Mucosa of stomach (tissue), 1 donor: ENCODE data around the gene SMIM45.
A peak's percentile ranks its signal among the peaks of the same experiment; 100 is the strongest.

Source experiments
- H3K27me3 ChIP-seq: one replicate; pipeline ENCODE4 v1.7.0; 2013; ENCODE audit warnings: mild to moderate bottlenecking, low read length; ENCODE audit not compliant: control insufficient read depth, insufficient read depth
- H3K36me3 ChIP-seq: one replicate; pipeline ENCODE4 v1.7.0; 2013; ENCODE audit warnings: low read length; ENCODE audit not compliant: control insufficient read depth, insufficient read depth
- H3K4me1 ChIP-seq: one replicate; pipeline ENCODE4 v1.7.0; 2013; ENCODE audit warnings: mild to moderate bottlenecking, low read length; ENCODE audit not compliant: control insufficient read depth, insufficient read depth
- H3K4me3 ChIP-seq: one replicate; pipeline ENCODE4 v1.7.0; 2013; ENCODE audit warnings: low read length
- H3K9ac ChIP-seq: one replicate; pipeline ENCODE4 v1.7.0; 2013; ENCODE audit warnings: mild to moderate bottlenecking, low read length, moderate library complexity
- H3K9me3 ChIP-seq: one replicate; pipeline ENCODE4 v1.7.0; 2013; ENCODE audit warnings: mild to moderate bottlenecking, low read length, moderate library complexity; ENCODE audit not compliant: control insufficient read depth
- donor health status: Pancreatic carcinoma.

The SMIM45 gene

DNA sequence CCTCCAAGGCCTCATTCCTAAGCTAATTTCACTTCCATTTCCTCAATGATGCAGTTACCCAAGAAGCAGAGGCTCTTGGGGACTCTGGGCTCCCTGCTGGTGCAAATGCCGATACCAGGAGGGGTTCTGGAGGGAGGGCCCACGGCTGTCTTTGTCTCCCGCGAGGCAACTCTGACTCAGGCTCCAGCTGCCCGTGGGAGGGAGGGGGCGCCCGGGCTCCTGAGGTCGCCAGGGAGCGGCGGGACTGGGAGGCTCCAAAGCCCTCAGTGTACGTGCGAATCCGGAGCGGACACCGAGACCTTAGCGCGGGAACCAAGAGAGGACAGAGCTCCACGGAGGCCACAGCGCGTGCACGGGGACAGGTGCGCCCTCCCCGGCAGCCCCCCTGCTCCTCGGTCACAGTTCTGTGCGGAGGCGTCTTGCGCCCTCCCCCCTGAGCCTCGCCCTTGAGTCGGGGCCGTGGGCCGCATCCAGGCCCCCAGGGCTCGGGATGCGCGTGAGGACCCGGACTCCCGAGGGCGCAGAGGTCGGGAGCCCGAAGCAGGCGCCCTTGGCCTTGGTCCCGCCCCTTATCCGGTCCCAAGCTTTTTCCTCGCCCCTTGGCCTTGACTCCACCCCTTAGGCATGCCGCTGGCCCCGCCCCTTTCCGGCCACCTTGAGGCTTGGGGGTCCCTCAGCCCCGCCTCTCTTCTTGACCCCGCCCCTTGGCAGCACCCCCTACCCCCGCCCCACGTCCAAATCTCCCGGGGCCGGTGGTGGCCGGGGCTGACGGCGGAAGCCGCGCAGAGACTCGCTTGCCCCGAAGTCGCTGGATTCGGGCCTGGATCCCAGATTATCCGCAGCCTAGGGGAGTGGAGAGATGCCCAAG lies 32.4 kb upstream of the SMIM45 start:
- Histone ChIP-seq H3K36me3 (no peaks in the 10 kb centered on the region), H3K4me1 (peaks cover 15% of the 10 kb centered on the region), H3K4me3 (no peak overlapping the region), H3K9ac (peak overlapping the region; percentile 50), H3K27me3 (peaks cover 57% of the 10 kb centered on the region), H3K9me3 (no peaks in the 10 kb centered on the region)

DNA sequence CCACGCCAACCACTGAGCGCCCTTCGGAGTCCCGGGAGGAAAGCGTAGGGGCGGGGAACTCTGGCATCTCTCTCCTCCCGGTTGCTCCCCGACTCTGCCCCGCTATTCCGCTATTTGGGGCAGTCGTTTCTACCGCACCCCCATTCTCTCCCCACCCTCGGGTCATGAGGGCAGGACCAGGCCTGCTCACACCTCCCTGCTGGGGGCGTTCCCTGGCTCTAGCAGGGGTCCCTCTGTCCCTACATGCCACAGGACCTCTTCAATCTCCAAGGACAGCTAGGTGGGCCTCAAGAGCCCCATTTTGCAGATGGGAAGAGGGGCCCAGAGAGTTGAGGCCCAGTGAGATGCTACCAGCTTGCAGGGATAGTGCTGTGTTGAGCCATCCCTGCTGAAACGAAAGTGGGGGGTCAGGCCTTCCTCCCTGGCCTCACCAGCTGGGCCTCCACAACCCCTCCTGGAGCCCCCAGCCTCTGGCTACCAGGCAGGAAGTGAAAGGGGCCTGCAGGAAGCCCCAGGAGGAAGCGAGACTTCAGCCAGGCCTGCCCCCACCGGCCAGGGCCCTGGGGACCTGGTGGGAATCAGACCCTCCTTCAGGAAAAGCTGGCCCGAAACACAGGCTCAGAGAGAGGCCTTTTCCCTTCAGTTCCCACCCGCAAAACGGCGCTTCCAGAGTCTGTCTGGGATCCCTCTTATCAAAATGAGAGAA lies 31.5 kb upstream of the SMIM45 start:
- peaks cover 12% of the 10 kb centered on the region for H3K4me1 ChIP-seq
- H3K27me3 ChIP-seq = peaks cover 54% of the 10 kb centered on the region
- H3K9ac ChIP-seq = peak overlapping the region; percentile 15
- no peaks in the 10 kb centered on the region for H3K36me3 ChIP-seq
- H3K4me3 ChIP-seq = no peak overlapping the region
- H3K9me3 ChIP-seq = no peaks in the 10 kb centered on the region

DNA sequence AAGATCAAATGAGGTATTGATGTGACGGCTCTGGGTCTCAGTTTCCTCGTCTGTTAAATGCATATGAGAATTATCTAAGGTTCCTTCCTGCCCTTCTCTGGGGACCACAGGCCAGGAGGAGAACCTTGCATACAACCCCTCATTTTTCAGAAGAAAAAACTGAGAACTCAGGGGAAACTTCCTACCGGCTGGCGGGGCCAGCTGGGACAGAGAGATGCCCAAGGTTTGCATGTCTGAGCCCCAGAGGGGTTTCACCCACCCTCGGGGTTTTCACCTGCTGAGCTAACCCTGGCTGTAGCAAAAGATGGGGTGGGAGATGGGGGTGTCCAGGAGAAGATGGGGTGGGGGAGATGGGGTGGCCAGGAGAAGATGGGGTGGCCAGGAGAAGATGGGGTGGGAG lies 29.6 kb upstream of the SMIM45 start:
- H3K27me3 ChIP-seq = peaks cover 54% of the 10 kb centered on the region
- H3K4me1 ChIP-seq = peaks cover 16% of the 10 kb centered on the region
- no peaks in the 10 kb centered on the region for H3K36me3 ChIP-seq
- no peak overlapping the region for H3K9ac ChIP-seq
- H3K4me3 ChIP-seq = no peak overlapping the region
- H3K9me3 ChIP-seq = no peaks in the 10 kb centered on the region

DNA sequence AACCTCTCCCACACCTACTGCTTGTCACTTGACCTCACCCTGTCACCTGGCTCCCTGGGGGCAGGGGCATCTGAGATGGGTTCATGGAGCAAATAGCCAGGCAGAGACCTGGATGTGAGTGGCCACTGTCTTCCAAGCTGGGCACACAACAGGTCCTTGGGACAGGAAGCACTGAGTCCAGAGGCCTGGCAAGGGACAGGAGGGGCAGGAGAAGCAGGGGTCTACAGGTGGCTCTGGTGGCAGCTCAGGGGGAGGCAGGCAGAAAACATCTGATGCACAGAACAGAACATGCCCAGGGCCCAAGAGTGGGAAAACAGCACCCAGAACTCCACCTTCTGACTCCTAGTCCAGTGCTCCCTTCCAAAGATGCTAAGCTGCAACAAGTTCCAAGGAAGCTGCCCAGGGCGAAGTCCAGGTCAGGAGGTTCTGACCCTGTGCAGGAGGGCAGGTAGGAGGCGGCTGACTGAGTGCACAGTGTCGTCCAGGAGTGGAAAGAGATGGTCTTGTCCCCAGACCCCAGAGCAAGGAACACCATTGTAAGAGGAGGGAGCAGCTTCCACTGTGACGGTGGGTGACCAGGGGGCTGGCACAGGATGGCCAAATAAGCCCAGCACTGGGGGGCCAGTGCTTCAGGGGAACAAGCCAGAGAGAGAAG lies 28.9 kb upstream of the SMIM45 start:
- H3K27me3 ChIP-seq = peaks cover 47% of the 10 kb centered on the region
- no peaks in the 10 kb centered on the region for H3K9me3 ChIP-seq
- H3K4me1 ChIP-seq = peaks cover 13% of the 10 kb centered on the region
- H3K36me3 ChIP-seq = no peaks in the 10 kb centered on the region
- H3K4me3 ChIP-seq = no peak overlapping the region
- H3K9ac ChIP-seq = no peak overlapping the region

DNA sequence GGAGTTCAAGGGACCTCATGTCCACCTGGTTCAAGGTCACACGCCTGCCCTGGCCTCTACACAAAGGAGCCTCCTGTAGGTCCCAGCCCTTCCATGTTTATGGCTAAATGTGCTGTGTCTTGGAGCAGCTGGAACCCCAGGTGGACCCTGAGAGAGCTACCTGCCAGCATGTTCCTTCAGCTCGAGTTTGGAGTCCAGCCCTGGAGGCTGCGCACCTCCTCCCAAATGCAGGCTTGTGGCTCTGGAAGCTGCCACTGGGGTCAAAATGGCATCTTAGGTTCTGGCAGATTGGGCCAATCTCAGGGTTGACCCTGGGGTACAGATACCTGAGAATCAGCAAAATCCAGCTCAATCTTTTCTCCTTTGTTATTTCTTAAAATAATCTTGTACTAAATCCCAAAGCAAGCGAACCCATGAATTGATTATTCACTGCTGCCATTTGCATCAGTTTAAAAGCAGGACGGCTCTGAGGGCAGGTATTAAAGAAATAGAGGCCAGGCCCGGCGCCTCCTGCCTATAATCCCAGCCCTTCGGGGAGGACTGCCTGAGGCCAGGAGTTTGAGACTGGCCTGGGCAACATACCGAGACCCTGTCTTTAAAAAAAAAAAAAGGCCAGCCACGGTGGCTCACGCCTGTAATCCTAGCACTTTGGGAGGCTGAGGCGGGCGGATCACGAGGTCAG lies 28.2 kb upstream of the SMIM45 start:
- H3K36me3 ChIP-seq = no peaks in the 10 kb centered on the region
- H3K27me3 ChIP-seq = peaks cover 43% of the 10 kb centered on the region
- peaks cover 12% of the 10 kb centered on the region for H3K4me1 ChIP-seq
- no peaks in the 10 kb centered on the region for H3K9me3 ChIP-seq
- no peak overlapping the region for H3K4me3 ChIP-seq
- H3K9ac ChIP-seq = no peak overlapping the region

DNA sequence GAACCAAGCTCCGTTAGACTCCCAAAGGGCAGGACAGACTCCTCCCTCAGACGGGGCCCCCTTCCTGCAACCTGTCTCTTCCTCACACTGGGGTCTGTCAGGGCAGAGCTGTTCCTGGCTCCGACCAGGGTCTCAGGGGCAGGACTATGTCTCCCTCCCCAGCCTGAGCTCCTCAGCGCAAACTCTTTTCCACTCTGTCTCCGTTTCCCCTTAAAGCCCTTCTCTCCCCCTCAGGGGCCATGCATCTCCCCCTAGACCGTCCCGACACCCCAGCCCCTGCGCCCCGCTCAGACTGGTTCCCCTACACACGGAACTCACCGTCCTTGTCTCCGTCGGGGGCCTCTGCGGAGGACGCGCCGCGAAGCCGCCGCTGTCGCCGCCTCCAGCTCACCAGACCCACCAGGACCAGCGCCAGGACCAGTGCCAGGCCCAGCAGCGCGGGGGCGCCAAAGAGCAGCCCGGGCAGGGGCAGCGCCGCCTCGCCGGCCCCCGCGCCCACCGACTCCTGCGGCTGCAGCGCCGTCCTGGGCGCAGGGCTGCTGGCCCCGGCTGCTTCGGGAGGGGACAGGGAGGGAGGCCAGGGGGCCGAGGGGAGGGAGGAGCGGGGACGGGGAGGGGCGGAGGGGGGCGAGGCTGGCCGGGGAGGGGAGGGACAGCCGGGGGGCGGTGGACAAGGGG lies 26.0 kb upstream of the SMIM45 start:
- no peak overlapping the region for H3K9ac ChIP-seq
- H3K4me1 ChIP-seq = peaks cover 4% of the 10 kb centered on the region
- no peaks in the 10 kb centered on the region for H3K9me3 ChIP-seq
- H3K27me3 ChIP-seq = peaks cover 29% of the 10 kb centered on the region
- no peak overlapping the region for H3K4me3 ChIP-seq
- H3K36me3 ChIP-seq = no peaks in the 10 kb centered on the region

DNA sequence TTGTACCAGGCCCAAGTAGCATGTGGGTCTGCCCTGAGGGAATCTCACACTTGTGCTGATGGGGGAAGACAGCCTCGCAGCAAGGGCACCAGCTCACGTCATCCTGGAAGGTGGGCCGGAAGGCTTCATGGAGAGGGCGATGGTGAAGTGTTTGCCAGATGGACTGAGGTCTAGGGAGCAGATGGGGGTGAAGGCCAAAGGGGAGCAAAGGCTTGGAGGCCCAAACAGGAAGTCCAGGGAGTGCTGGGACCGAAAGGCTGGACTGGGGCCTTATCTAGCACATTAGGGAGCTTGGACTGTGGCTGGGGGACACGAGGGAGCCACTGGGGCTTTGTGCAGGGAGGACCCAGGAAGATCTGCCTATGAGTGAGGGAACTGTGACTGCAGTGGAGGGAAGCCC lies 24.1 kb upstream of the SMIM45 start:
- Histone ChIP-seq H3K9me3 (no peaks in the 10 kb centered on the region), H3K36me3 (no peaks in the 10 kb centered on the region), H3K4me1 (peaks cover 4% of the 10 kb centered on the region), H3K4me3 (no peak overlapping the region), H3K27me3 (peaks cover 28% of the 10 kb centered on the region), H3K9ac (no peak overlapping the region)

DNA sequence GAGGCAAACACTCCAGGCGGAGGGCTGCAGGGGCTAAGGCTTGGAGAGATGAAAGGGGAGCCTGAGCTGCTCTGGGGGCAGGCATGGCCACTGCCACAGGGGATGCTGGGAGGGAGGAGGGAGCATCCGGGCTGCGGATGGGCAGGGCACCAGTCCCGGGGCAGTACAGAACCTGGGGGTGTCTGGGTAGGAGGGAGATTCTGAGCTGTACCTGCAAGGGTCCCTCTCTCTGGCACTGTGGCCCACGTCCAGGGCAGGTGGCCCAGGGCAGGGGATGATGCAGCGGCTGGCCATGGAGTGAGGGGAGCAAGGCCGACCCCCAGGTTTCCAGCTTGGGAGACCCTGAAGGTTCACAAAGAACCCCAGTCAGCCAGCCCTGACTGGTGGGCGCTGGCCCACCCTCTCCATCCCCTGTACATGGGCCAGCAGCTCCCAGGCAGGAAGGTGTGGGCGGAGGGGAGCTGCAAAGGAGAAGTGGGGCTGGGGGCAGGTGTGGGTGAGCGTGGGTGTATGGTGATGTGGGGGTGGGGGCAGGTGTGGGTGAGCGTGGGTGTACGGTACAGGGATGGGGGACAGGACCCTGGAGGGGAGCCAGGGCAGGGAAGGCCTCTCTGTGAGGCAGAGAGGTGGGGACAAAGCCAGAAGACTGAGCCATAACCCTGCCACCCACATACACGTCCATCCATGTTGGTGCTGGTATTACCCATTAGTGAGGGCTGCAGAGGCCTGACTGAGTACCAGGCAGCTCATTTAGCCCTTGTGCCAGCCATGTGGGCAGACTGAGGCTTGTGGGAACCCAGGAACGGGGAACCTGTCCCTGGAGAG lies 23.1 kb upstream of the SMIM45 start:
- Histone ChIP-seq H3K4me1 (peaks cover 4% of the 10 kb centered on the region), H3K9me3 (no peaks in the 10 kb centered on the region), H3K27me3 (peaks cover 20% of the 10 kb centered on the region), H3K9ac (no peak overlapping the region), H3K4me3 (no peak overlapping the region), H3K36me3 (no peaks in the 10 kb centered on the region)

DNA sequence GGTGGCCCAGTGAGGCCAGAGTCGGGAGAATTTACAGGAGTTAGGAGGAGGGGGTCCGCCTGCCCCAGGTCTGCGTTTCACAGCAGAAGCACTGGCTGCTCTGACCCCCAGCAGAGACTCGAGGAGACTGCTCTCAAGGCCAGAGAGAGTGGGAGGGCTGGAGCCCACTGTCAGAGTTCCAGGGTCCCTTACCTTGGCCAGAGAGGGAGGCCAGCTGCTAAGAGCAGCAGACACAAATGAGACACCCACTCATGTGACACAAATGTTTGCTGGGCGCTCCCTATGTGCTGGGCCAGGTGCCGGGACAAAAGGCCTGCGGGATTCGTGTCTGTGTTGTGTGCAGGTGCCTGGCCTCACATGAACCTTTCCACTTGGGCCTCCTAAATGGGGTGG lies 22.5 kb upstream of the SMIM45 start:
- peaks cover 4% of the 10 kb centered on the region for H3K4me1 ChIP-seq
- peaks cover 20% of the 10 kb centered on the region for H3K27me3 ChIP-seq
- H3K9ac ChIP-seq = no peak overlapping the region
- no peak overlapping the region for H3K4me3 ChIP-seq
- no peaks in the 10 kb centered on the region for H3K9me3 ChIP-seq
- H3K36me3 ChIP-seq = no peaks in the 10 kb centered on the region

DNA sequence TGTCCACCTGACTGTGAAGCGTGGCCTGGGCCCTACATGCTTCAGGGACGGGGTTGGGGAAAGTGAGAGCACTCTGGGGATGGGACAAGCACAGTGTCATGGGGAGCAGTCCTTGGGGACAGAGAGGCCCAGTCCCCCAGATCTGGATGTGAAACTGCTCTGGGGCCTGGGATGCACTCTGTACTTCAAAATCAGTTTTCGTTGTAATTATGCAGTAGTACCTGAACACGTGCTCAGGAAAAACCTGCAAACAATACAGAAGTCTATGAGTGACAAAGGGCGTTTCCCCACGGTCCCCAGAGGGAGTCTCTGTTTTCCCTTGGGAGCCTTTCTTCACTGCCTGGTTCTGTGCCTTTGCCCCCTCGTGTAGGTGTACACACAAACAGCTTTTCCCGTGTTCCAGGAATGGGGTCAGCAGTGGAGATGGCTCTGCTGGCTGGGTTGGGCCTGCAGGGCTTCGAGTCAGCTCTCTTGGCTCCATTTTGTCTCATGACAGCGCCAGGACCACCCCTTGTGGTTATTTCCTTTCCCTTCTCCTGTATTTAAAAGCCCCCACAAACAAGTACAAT lies 20.2 kb upstream of the SMIM45 start:
- no peaks in the 10 kb centered on the region for H3K4me1 ChIP-seq
- no peak overlapping the region for H3K4me3 ChIP-seq
- no peaks in the 10 kb centered on the region for H3K36me3 ChIP-seq
- H3K27me3 ChIP-seq = peaks cover 3% of the 10 kb centered on the region
- H3K9ac ChIP-seq = no peak overlapping the region
- no peaks in the 10 kb centered on the region for H3K9me3 ChIP-seq
